Body of pancreas (tissue), 4 donors: ENCODE measurements around the gene RCVRN. TPM values are rescaled to one million over a fixed set of nuclear protein-coding genes. Genes with fewer than 3 reads are reported as not detected.

Source experiments
- ATAC-seq: fragments of 150-250 bp; one replicate; pipeline ENCODE4 v1.9.1; 2016
- DNase-seq, 4 donors: peaks; one replicate each; pipeline ENCODE4 v3.0.0-alpha.2; 2019
- H3K27ac ChIP-seq, 4 donors: fragments of 200-600 bp; sonication (generic); 1 replicate in 3 of 4; 2 replicates in 1 of 4; pipeline versions ENCODE4 v1.5.1 to v1.6.1; 2016 to 2019; ENCODE audit warnings: mild to moderate bottlenecking in 1 of 4, mixed read lengths in 1 of 4, moderate library complexity in 1 of 4
- H3K27me3 ChIP-seq, 2 donors: fragments of 200-600 bp; sonication (generic); one replicate each; pipeline ENCODE4 v1.6.0; 2016; ENCODE audit warnings: mild to moderate bottlenecking in 1 of 2
- H3K36me3 ChIP-seq, 2 donors: fragments of 200-600 bp; sonication (generic); replicated peaks in 1 of 2; 2 replicates each; pipeline ENCODE4 v1.5.1; 2016; ENCODE audit warnings: low read depth in 2 of 2; ENCODE audit not compliant: insufficient read depth in 1 of 2
- H3K4me1 ChIP-seq: fragments of 200-600 bp; sonication (generic); one replicate; pipeline ENCODE4 v1.6.0; 2016
- H3K4me3 ChIP-seq, 2 donors: fragments of 200-600 bp; sonication (generic); 1 replicate in 1 of 2; 2 replicates in 1 of 2; pipeline ENCODE4 v1.5.1; 2016 to 2019
- H3K9me3 ChIP-seq, 3 donors: fragments of 200-600 bp; sonication (generic); 1 replicate in 2 of 3; 2 replicates in 1 of 3; pipeline ENCODE4 v1.5.1; 2016
- POLR2A ChIP-seq, 3 donors: fragments of 450-650 bp; IDR thresholded peaks; one replicate each; pipeline ENCODE4 v1.6.1; 2016; ENCODE audit warnings: antibody characterized with exemption in 3 of 3, mild to moderate bottlenecking in 2 of 3
- WGBS, 2 donors: methylation state at CpG; one replicate each; pipeline ENCODE4 v1.1.5; 2017; 5-methylcytosine and 5-hydroxymethylcytosine counted together
- intact Hi-C: fragments of 100-400 bp; cut with DNase I; formaldehyde crosslinking; loops from one replicate; pipeline ENCODE4 v1.15.1; 2023
- total RNA-seq, 2 donors: library from RNA; depleted of rRNA; stranded (reverse); fragments of >200 nt; gene quantifications; one replicate each; pipeline ENCODE4 v1.1.0, GENCODE V29; 2016
- TF ChIP-seq, protein P1 (sequence below), 7 experiments: fragments of 450-650 bp in 4 of 7; fragments of 200-600 bp in 3 of 7; sonication (generic) in 3 of 7; IDR thresholded peaks; one replicate each; pipeline ENCODE4 v1.5.1; 2016 to 2019; ENCODE audit warnings: antibody characterized with exemption in 7 of 7

Gene RCVRN
- total RNA-seq, 2 donors from 2014 or later, result not detected

DNA sequence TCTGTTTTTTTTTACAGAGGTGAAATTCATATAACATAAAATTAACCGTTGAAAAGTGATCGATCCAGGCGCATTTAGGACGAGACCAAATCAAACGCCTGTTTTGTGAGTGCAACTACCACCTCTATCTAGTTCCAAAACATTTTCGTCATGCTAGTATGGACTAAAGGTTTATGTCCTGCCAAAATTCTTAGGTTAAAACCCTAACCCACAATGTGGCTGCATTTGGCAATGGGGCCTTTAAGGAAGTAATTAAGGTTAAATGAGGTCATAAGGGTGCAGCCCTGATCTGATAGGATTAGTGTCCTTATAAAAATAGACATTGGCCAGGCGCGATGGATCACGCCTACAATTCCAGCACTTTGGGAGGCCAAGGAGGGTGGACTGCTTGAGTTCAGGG, 32.8 kb upstream of the RCVRN start:
- no peaks in the 10 kb centered on the region for H3K4me1 ChIP-seq
- DNase-seq, result no peak
- WGBS, 2 donors, result 81 to 87% methylated on average over 9 of the region's 9 CpGs
- H3K27ac ChIP-seq, result no peak overlapping the region
- H3K4me3 ChIP-seq, result no peak overlapping the region
- H3K36me3 ChIP-seq, result no peaks in the 10 kb centered on the region
- intact Hi-C loops, result no loop called here
- ATAC-seq, result no peak
- H3K27me3 ChIP-seq, result no peaks in the 10 kb centered on the region
- peaks cover 0 to 10% (median 0%) of the 10 kb centered on the region in 3 donors for H3K9me3 ChIP-seq
- TF ChIP-seq POLR2A (IDR thresholded peaks at IDR 0.05), result no peak
- TF ChIP-seq, protein P1, sequence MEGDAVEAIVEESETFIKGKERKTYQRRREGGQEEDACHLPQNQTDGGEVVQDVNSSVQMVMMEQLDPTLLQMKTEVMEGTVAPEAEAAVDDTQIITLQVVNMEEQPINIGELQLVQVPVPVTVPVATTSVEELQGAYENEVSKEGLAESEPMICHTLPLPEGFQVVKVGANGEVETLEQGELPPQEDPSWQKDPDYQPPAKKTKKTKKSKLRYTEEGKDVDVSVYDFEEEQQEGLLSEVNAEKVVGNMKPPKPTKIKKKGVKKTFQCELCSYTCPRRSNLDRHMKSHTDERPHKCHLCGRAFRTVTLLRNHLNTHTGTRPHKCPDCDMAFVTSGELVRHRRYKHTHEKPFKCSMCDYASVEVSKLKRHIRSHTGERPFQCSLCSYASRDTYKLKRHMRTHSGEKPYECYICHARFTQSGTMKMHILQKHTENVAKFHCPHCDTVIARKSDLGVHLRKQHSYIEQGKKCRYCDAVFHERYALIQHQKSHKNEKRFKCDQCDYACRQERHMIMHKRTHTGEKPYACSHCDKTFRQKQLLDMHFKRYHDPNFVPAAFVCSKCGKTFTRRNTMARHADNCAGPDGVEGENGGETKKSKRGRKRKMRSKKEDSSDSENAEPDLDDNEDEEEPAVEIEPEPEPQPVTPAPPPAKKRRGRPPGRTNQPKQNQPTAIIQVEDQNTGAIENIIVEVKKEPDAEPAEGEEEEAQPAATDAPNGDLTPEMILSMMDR (IDR thresholded peaks at IDR 0.05), result no peak

DNA sequence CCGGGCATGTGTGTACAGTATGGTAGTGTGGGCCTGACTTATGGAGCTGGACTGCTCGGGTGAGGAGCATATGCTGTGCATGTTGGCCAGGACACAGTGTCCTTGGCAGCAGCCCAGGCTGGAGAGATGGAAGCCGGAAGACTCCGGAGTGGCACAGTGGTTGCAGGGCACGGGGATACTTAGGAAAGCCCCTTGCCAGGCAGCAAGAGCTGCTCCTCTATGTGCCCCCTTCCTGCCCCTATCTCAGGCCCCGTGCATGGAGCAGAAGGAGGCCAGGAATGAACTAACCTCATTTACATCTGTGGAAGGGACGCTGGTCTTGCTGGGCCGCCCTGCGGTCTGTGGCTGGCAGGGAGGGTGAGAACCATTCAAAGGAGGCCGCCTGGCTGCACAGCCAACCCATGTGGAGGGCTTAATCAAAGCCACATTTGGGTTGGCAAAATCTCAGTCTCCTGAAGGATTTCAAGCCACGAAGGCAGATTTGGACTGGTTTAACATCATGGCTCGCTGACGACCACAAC, 32.2 kb upstream of the RCVRN start:
- TF ChIP-seq, protein P1 (IDR thresholded peaks at IDR 0.05), result no peak
- no peak for TF ChIP-seq POLR2A (IDR thresholded peaks at IDR 0.05)
- Histone ChIP-seq H3K27ac (no peak overlapping the region), H3K9me3 (peaks cover 0 to 10% (median 0%) of the 10 kb centered on the region in 3 donors), H3K4me1 (no peaks in the 10 kb centered on the region), H3K4me3 (no peak overlapping the region), H3K36me3 (no peaks in the 10 kb centered on the region), H3K27me3 (no peaks in the 10 kb centered on the region)
- intact Hi-C loops, result no loop called here
- ATAC-seq (no peak), DNase-seq (peak in 2 of 4 donors; percentile 14 to 23)
- WGBS, 2 donors, result 67 to 72% methylated on average over 11 to 13 of the region's 13 CpGs

DNA sequence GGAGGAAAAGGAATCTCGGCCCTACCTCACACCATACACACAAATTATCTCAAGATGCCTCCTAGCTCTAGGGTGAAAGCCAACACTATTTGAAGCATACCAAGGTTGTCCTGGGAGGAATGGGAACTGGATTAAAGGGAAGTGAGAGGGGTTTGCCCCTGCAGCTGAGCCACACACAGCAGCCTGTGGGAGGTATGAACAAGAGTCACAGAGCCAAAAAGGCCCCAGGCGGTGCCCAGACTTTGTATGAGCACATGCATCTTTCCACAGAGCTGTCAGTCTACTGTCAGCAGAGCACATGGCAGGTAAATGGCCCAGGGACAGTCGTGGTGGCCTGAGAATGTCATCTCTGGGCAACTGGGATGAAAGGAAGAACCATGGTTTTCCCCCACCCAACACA, 31.0 kb upstream of the RCVRN start:
- no peak for ATAC-seq

DNA sequence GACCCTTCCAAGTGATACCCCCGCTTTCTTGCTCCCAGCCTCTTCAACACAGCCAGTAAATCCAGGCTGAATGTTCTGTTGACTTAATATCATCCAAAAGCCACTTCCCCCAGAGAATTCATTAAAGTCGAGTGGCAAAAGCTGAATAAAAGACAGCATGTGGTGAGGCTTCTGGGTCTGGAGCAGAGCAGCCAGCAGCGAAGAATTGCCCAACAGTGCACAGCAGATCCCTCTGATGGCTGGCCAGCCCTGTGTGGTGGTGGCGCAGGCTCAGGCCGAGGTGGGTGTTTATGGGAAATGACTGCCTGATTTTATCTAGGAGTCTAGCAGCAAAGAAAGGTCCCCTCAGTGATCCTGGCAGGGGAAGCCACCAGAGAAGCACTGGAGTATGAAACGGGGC, 30.3 kb upstream of the RCVRN start:
- no peaks in the 10 kb centered on the region for H3K36me3 ChIP-seq
- H3K4me1 ChIP-seq, result no peaks in the 10 kb centered on the region
- H3K4me3 ChIP-seq, result no peak overlapping the region
- intact Hi-C loops, result no loop called here
- TF ChIP-seq, protein P1 (IDR thresholded peaks at IDR 0.05), result no peak
- no peak for TF ChIP-seq POLR2A (IDR thresholded peaks at IDR 0.05)
- H3K27ac ChIP-seq, result no peak overlapping the region
- ATAC-seq (no peak), DNase-seq (peak in 1 of 4 donors; percentile 11)
- H3K9me3 ChIP-seq, result peaks cover 0 to 10% (median 0%) of the 10 kb centered on the region in 3 donors
- WGBS, 2 donors, result 55 to 58% methylated on average over 6 of the region's 6 CpGs
- no peaks in the 10 kb centered on the region for H3K27me3 ChIP-seq

More for the DNA sequence above, 31.0 kb upstream of the RCVRN start:
- no peak overlapping the region for H3K27ac ChIP-seq
- DNase-seq, result no peak
- no peaks in the 10 kb centered on the region for H3K4me1 ChIP-seq
- peaks cover 0 to 10% (median 0%) of the 10 kb centered on the region in 3 donors for H3K9me3 ChIP-seq
- no peaks in the 10 kb centered on the region for H3K36me3 ChIP-seq
- intact Hi-C loops, result no loop called here
- TF ChIP-seq, protein P1 (IDR thresholded peaks at IDR 0.05), result no peak
- no peak for TF ChIP-seq POLR2A (IDR thresholded peaks at IDR 0.05)
- 62 to 81% methylated on average over 2 to 3 of the region's 3 CpGs for WGBS, 2 donors
- H3K4me3 ChIP-seq, result no peak overlapping the region
- no peaks in the 10 kb centered on the region for H3K27me3 ChIP-seq

DNA sequence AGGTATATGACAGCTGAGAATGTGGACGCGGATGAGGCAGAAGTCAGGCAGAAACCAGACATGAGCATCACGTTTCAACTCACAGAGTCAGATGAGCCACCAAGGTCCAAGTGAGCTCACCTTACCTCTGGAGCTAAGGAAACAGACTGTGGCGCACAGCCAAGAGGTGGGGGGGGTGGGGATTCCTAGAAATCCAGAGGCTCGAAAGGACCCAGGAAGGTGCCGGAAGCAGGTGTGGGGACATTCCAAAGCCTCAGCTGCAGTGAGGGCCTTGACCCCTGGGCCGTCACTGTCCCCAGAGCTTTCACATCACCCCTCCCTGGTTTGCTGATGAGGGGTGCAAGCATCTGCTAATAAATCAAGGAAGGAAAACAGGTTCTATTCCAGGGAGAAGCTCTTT, 29.3 kb upstream of the RCVRN start:
- no peak for DNase-seq
- Histone ChIP-seq H3K4me1 (no peaks in the 10 kb centered on the region), H3K4me3 (no peak overlapping the region), H3K27ac (no peak overlapping the region), H3K27me3 (no peaks in the 10 kb centered on the region), H3K9me3 (peaks cover 0 to 10% (median 0%) of the 10 kb centered on the region in 3 donors), H3K36me3 (no peaks in the 10 kb centered on the region)
- no peak for ATAC-seq
- WGBS, 2 donors, result 53 to 60% methylated on average over 1 to 7 of the region's 7 CpGs
- intact Hi-C loops, result no loop called here
- TF ChIP-seq, protein P1 (IDR thresholded peaks at IDR 0.05), result no peak
- TF ChIP-seq POLR2A (IDR thresholded peaks at IDR 0.05), result no peak
